HG03378 (cell line): ENCODE data around the gene LHFPL2.
"Not testable (repeated sequence)": the region's sequence is repeated elsewhere in the genome, so short reads cannot be mapped to it uniquely, and the experiment has no call there.

Experiments
- ATAC-seq: cut with Tn5 transposase; IDR thresholded peaks from one replicate; pipeline ENCODE4 v1.9.1; 2021; ENCODE audit warnings: mild to moderate bottlenecking, moderate library complexity; ENCODE audit not compliant: unreplicated experiment

The LHFPL2 gene

DNA sequence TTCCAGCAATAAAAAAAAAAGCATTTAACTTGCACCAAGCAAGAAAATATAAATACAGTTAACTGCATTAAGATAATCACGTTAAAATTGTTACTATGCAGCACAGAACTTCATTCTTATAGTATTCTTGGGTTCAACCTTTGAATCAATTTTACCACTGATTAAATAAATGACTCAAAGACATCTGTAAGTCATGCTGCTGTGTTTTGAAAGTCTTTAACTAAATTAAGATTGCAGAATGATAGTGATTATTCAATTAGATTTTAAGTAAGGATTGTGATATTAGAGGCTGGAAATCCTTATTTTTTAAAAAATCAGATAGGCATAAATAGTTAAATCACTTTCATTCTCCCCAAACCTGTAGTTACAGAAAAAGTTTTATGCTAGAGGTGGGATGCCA is 171.8 kb downstream of the LHFPL2 start:
- no peak for ATAC-seq

DNA sequence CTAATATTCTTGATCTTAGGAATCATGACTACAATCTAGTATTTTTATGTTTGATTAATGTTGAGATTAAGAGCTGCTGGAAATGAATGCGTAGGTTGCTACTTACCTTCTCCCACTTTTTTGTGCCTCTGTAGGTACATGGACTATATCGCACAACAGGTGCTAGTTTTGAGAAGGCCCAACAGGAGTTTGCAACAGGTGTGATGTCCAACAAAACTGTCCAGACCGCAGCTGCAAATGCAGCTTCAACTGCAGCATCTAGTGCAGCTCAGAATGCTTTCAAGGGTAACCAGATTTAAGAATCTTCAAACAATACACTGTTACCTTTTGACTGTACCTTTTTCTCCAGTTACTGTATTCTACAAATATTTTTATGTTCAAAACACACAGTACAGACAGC is 173.2 kb downstream of the LHFPL2 start:
- ATAC-seq, result no peak

- no peak for ATAC-seq
These were observed 174.8 kb downstream of the LHFPL2 start for GRCh38 chr5:78473751-78474150.

DNA sequence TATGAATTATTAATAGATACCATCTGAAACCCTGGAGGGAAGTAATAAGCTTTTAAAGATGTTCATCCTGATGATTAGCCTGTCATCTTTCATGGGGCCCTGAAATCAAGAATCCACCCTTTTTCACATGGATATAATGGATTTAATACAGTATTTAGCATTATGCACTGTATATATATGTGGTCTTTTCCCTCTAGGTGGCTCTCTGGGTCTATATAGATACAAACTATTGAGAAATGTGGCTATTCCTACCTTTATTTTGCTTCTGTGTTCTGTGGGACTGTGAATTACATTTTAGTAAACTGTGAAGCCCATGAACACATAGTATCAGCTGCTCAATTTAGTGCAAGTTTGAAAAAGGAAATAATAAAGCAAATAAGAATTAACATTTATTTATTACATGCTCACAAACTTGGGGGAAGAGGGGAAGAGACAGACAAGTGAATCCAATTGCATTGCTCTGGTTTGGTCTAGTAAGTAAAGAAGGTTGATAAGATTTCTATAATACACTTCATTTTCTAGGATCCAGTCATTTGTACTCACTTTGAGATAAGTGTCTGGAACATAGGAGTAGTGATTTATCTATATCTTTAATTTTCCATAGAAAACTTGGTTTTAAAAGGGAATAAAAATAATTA is 176.0 kb downstream of the LHFPL2 start:
- ATAC-seq, result no peak

GRCh38 chr5:78471896-78472295 is 176.7 kb downstream of the LHFPL2 start:
- ATAC-seq, result no peak

- no peak for ATAC-seq
These were observed 180.7 kb downstream of the LHFPL2 start for GRCh38 chr5:78467752-78468357.

- ATAC-seq, result no peak
These were observed 181.4 kb downstream of the LHFPL2 start for GRCh38 chr5:78467140-78467539.

DNA sequence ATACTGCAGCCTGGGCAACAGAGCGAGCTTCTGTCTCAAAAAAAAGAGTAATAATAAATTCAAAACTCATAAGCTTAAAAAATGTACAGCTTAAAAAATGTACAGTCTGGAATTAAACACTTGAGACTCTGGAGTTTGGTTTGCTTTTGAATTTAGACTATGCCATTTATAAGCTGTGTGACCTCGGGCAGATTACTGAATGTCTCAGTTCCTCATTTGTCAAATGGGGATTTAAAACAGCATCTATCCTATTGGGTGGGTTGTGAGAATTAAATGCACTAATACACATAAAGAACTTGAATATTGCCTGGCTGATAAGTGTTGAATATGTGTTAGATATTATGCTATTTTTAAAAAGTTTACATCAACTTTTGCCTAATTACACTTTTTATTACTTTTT is 189.7 kb downstream of the LHFPL2 start:
- ATAC-seq, result no peak

GRCh38 chr5:78457507-78457906 is 191.1 kb downstream of the LHFPL2 start:
- ATAC-seq, result not testable (repeated sequence)

- ATAC-seq, result no peak
These were observed 199.5 kb downstream of the LHFPL2 start for GRCh38 chr5:78449103-78449502.

GRCh38 chr5:78447775-78448424 is 200.7 kb downstream of the LHFPL2 start:
- ATAC-seq, result no peak
